Endothelial cell of umbilical vein (primary cell): ENCODE results near the gene OLFM1.

Experiments used
- JUN ChIP-seq: IDR thresholded peaks from 2 replicates; pipeline ENCODE4 v1.6.1; 2011; ENCODE audit warnings: borderline replicate concordance, low read depth; ENCODE audit not compliant: insufficient read length, insufficient read depth
- POLR2A ChIP-seq: IDR thresholded peaks from 2 replicates; pipeline ENCODE4 v1.6.1; 2012; ENCODE audit warnings: low read depth, mild to moderate bottlenecking, control low read depth, low read length
- POLR2AphosphoS5 ChIP-seq: IDR thresholded peaks from 2 replicates; pipeline ENCODE4 v1.6.1; 2012; ENCODE audit warnings: low read depth, mild to moderate bottlenecking, control low read depth, low read length, moderate library complexity; ENCODE audit not compliant: insufficient read depth
- TF ChIP-seq, protein P1 (sequence below), 2 donors: IDR thresholded peaks; 1 replicate in 1 of 2; 2 replicates in 1 of 2; pipeline ENCODE4 v1.5.1; 2011; ENCODE audit warnings: low read length in 2 of 2, mild to moderate bottlenecking in 2 of 2, moderate library complexity in 2 of 2, control low read depth in 1 of 2, inconsistent platforms in 1 of 2, low read depth in 1 of 2; ENCODE audit not compliant: insufficient read depth in 1 of 2; ENCODE audit errors: extremely low read depth in 1 of 2

DNA sequence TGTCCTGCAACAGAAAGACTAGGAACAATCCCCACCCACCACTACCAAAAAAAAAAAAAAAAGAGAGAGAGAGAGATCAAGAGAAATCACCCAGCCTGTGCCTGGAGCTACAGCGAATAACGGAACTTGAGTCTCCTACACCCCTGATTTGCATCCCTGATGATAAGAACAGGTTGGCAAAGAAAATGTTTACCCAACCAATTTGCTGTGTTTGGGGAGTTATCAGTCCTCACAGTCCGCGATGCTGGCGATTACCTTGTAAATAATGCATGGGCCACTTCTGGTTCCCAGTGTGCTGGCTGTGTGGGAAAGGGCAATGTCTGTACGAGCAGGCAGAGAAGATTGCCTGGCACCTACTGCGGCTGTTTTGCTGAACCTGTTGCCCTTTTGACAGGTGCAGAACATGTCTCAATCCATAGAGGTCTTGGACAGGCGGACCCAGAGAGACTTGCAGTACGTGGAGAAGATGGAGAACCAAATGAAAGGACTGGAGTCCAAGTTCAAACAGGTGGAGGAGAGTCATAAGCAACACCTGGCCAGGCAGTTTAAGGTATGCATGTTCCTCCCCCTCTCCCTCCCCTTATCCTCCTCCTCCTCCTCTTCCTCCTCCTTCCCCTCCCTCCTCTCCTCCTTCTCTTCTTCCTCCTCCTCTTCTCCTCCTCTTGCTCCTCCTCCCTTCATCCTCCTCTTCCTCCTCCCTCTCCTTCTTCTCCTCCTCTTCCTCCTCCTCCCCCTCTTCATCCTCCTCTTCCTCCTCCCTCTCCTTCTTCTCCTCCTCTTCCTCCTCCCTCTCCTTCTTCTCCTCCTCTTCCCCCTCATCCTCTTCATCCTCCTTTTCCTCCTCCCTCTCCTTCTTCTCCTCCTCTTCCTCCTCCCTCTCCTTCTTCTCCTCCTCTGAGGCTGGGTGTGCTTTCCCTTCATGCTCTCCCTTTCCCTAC, 8.3 kb downstream of the OLFM1 start:
- TF ChIP-seq, protein P1, sequence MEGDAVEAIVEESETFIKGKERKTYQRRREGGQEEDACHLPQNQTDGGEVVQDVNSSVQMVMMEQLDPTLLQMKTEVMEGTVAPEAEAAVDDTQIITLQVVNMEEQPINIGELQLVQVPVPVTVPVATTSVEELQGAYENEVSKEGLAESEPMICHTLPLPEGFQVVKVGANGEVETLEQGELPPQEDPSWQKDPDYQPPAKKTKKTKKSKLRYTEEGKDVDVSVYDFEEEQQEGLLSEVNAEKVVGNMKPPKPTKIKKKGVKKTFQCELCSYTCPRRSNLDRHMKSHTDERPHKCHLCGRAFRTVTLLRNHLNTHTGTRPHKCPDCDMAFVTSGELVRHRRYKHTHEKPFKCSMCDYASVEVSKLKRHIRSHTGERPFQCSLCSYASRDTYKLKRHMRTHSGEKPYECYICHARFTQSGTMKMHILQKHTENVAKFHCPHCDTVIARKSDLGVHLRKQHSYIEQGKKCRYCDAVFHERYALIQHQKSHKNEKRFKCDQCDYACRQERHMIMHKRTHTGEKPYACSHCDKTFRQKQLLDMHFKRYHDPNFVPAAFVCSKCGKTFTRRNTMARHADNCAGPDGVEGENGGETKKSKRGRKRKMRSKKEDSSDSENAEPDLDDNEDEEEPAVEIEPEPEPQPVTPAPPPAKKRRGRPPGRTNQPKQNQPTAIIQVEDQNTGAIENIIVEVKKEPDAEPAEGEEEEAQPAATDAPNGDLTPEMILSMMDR (IDR thresholded peaks at IDR 0.05; ENCODE audit: extremely low read depth in 1 of 2, insufficient read depth in 1 of 2, low read depth in 1 of 2, low read length in 2 of 2): no peak
- no peak for TF ChIP-seq POLR2A
- TF ChIP-seq POLR2AphosphoS5: no peak
- no peak for TF ChIP-seq JUN
